ENCODE measurements around the gene SP5. TPM values are rescaled to one million over a fixed set of nuclear protein-coding genes. Genes with fewer than 3 reads are reported as not detected.

SP5 gene
- total RNA-seq (1.0 and 1.9 TPM in 2 replicates), polyA plus RNA-seq (1.8 and 2.4 TPM in 2 replicates)

- Histone ChIP-seq H3K9me2 (replicated peaks; ENCODE audit: insufficient read depth) (no peaks in the 10 kb centered on the region), H3K4me2 (peak within 1 kb of the TSS; percentile 97), H2AFZ (peak within 1 kb of the TSS; percentile 35), H4K20me1 (ENCODE audit: insufficient read depth, poor library complexity, severe bottlenecking) (no peaks in the 10 kb centered on the region), H3K4me3 (peak within 1 kb of the TSS; percentile 7), H3K4me1 (ENCODE audit: insufficient read depth) (peaks cover 24% of the 10 kb centered on the region), H3K36me3 (replicated peaks; ENCODE audit: insufficient read depth, low read depth) (no peaks in the 10 kb centered on the region), H3K9me3 (ENCODE audit: low read depth) (peaks cover 5% of the 10 kb centered on the region), H3K27ac (peak within 1 kb of the TSS; percentile 33), H3K27me3 (peaks cover 84% of the 10 kb centered on the region), H3K79me2 (no peaks in the 10 kb centered on the region)
- DNase-seq (ENCODE audit: low spot score): peak; percentile 81
- TF ChIP-seq, protein P1, sequence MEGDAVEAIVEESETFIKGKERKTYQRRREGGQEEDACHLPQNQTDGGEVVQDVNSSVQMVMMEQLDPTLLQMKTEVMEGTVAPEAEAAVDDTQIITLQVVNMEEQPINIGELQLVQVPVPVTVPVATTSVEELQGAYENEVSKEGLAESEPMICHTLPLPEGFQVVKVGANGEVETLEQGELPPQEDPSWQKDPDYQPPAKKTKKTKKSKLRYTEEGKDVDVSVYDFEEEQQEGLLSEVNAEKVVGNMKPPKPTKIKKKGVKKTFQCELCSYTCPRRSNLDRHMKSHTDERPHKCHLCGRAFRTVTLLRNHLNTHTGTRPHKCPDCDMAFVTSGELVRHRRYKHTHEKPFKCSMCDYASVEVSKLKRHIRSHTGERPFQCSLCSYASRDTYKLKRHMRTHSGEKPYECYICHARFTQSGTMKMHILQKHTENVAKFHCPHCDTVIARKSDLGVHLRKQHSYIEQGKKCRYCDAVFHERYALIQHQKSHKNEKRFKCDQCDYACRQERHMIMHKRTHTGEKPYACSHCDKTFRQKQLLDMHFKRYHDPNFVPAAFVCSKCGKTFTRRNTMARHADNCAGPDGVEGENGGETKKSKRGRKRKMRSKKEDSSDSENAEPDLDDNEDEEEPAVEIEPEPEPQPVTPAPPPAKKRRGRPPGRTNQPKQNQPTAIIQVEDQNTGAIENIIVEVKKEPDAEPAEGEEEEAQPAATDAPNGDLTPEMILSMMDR (IDR thresholded peaks at IDR 0.05; ENCODE audit: poor library complexity): no peak
- peak; percentile 42 for TF ChIP-seq EZH2 (IDR thresholded peaks at IDR 0.05; ENCODE audit: borderline replicate concordance)
- 3% methylated on average over 42 of the region's 62 CpGs for WGBS (ENCODE audit: low lambda C conversion rate, missing lambda C conversion rate)
Observed at GRCh38 chr2:170715062-170715931, at the start of gene SP5. Gene SP5 (plus strand): TSS chr2:170715337. CDS start chr2:170715513, 176 bp downstream.

DNA sequence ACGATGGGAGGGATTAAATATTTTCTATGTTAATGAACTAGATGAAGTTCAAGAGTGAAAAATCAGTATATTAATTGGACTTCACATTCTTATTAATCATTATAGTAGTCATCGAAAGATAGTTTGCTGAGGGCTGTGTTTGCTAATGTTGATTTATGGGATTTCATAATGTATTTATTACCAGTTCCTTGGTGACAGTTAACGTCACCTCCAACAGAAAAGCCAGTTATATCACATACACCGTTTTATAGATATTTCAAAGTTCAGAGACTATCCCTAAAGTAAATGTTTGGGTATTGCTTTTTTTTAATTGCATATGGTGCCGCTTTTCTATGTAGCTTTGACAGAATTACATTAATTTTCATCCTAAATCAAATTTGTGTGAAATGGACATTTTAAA is 49.4 kb upstream of the SP5 start:
- Histone ChIP-seq H4K20me1 (ENCODE audit: insufficient read depth, poor library complexity, severe bottlenecking) (no peaks in the 10 kb centered on the region), H3K9me2 (replicated peaks; ENCODE audit: insufficient read depth) (no peaks in the 10 kb centered on the region), H3K79me2 (no peaks in the 10 kb centered on the region), H3K9me3 (ENCODE audit: low read depth) (no peaks in the 10 kb centered on the region), H3K4me2 (no peak overlapping the region), H2AFZ (no peak overlapping the region), H3K27ac (no peak overlapping the region), H3K4me1 (ENCODE audit: insufficient read depth) (no peaks in the 10 kb centered on the region), H3K4me3 (no peak overlapping the region), H3K36me3 (replicated peaks; ENCODE audit: insufficient read depth, low read depth) (no peaks in the 10 kb centered on the region), H3K27me3 (no peaks in the 10 kb centered on the region)
- WGBS (ENCODE audit: low lambda C conversion rate, missing lambda C conversion rate): 90% methylated on average over 5 of the region's 5 CpGs
- no peak for DNase-seq (ENCODE audit: low spot score)
- TF ChIP-seq EZH2 (IDR thresholded peaks at IDR 0.05; ENCODE audit: borderline replicate concordance) (no peak), EZH2phosphoT487 (IDR thresholded peaks at IDR 0.05; ENCODE audit: low read depth, severe bottlenecking, unreplicated experiment) (no peak)
- TF ChIP-seq, protein P1 (IDR thresholded peaks at IDR 0.05; ENCODE audit: poor library complexity): no peak

- H3K9me3 ChIP-seq (ENCODE audit: low read depth): no peaks in the 10 kb centered on the region
Observed at GRCh38 chr2:170669909-170670308, 45.2 kb upstream of the SP5 start.

More at GRCh38 chr2:170669909-170670308, 45.2 kb upstream of the SP5 start:
- H3K9me2 ChIP-seq (replicated peaks; ENCODE audit: insufficient read depth): no peaks in the 10 kb centered on the region
- no peaks in the 10 kb centered on the region for H3K27me3 ChIP-seq
- H2AFZ ChIP-seq: no peak overlapping the region
- H3K79me2 ChIP-seq: no peaks in the 10 kb centered on the region
- H3K4me2 ChIP-seq: no peak overlapping the region
- TF ChIP-seq EZH2phosphoT487 (IDR thresholded peaks at IDR 0.05; ENCODE audit: low read depth, severe bottlenecking, unreplicated experiment) (no peak), EZH2 (IDR thresholded peaks at IDR 0.05; ENCODE audit: borderline replicate concordance) (no peak)
- TF ChIP-seq, protein P1 (IDR thresholded peaks at IDR 0.05; ENCODE audit: poor library complexity): no peak
- H4K20me1 ChIP-seq (ENCODE audit: insufficient read depth, poor library complexity, severe bottlenecking): no peaks in the 10 kb centered on the region
- no peak overlapping the region for H3K4me3 ChIP-seq
- no peaks in the 10 kb centered on the region for H3K4me1 ChIP-seq (ENCODE audit: insufficient read depth)
- WGBS (ENCODE audit: low lambda C conversion rate, missing lambda C conversion rate): 86% methylated on average over 3 of the region's 3 CpGs
- no peaks in the 10 kb centered on the region for H3K36me3 ChIP-seq (replicated peaks; ENCODE audit: insufficient read depth, low read depth)
- no peak overlapping the region for H3K27ac ChIP-seq
- DNase-seq (ENCODE audit: low spot score): no peak
